NCI-H82 treated with DMSO at 0.1 percent for 48 hours (cell line): Measurements from ENCODE around the gene MB.
"Not testable (repeated sequence)": the region's sequence is repeated elsewhere in the genome, so short reads cannot be mapped to it uniquely, and the experiment has no call there.

ENCODE experiments used
- DNase-seq: peaks from one replicate; lab custom pipeline; 2025; ENCODE audit not compliant: unreplicated experiment; lab: John Stamatoyannopoulos, UW

The MB gene

DNA sequence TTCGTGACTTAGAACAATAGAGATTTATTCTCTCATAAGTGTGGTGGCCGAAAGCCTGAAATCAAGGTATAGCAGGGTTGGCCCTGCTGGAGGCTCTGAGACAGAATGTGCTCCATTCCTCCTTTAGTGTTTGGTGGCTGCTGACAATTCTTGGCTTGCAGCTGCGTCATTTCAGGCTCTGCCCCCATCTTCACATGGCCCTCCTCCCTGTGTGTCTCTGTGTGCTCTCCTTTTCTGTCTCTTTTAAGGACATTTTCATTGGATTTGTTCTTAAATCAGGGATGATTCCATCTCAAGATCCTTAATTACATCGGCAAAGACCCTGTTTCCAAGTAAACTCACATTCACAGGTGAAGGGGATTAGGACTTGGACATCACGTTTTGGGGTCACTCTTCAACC lies 20.9 kb upstream of the MB start:
- DNase-seq = no peak

DNA sequence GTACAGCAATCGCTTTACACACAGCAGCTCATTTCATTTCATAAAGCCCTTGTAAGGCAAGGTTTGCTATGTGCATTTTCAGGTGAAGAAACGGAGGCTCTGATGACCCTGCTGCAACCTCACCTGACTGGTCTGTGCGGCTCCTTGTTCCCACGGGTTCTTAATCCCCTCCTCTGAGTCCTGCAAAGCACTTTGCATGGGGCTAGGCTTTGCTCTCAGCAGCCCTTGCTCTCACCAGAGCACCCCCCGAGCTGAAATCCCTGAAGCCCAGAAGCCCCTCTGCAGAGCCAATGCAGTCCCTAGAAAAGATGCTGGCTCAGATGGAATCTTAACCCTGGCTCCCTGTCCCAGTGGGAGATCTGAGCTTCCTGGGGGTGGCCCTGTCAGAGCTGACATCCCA lies 20.1 kb upstream of the MB start:
- no peak for DNase-seq

DNA sequence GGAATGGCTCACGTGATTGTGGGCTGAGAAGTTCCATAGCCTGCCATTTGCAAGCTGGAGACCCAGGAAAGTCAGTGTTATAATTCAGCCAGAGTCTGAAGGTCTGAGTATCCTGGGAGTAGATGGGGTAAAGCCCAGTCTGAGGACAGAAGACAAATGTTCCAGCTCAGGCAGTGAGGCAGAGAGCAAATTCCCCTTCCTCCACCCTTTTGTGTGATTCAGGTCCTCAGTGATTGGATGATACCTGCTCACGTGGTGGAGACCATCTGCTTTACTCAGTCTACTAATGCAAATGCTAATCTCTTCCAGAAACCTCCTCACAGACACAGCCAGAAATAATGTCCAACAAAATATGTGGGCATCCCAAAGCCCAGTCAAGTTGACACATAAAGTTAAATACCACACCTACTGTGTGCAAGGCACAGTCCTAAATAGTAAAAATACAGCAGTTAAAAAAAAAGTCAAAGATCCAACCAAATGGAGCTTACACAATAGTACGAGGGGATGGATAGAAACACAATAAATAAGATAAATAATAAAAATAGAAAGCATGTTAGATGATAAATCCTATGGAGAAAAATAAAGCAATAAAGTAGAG lies 17.9 kb upstream of the MB start:
- DNase-seq = peak; percentile 7

DNA sequence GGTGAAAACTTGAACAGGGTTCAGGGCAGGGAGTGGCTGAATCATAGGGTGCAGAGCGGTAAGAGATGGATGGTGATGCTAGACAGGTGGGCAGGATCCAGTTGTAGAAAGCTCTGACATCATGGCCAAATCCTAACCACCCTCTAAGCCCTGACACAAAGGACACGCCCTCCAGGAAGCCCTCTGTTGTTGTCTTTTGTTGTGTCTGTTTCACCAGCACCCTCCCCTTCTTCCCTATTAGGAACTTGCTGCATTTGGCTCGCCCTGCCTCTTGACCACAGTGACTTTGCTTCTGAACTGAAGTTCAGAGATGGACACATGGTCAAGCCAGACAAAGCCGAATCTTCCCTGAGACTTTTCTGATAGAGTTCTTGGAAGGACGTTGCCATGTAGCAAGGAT lies 16.9 kb upstream of the MB start:
- no peak for DNase-seq

DNA sequence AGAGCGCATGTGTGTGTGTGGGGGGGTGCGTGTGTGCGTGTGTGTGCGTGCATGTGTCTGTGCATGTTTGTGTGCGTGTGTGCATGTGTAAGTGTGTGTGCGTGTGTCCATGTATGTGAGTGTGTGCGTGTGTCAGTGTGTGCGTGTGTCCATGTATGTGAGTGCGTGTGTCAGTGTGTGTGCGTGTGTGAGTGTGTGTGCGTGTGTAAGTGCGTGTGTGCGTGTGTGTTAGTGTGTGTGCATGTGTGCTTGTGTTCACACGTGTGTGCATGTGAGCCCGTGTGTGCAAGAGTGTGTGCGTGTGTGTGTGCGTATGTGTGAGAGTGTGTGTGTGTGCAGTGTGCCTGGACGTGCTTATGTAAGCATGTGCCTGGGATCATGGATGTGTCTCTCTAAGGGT lies 16.4 kb upstream of the MB start:
- DNase-seq = no peak

DNA sequence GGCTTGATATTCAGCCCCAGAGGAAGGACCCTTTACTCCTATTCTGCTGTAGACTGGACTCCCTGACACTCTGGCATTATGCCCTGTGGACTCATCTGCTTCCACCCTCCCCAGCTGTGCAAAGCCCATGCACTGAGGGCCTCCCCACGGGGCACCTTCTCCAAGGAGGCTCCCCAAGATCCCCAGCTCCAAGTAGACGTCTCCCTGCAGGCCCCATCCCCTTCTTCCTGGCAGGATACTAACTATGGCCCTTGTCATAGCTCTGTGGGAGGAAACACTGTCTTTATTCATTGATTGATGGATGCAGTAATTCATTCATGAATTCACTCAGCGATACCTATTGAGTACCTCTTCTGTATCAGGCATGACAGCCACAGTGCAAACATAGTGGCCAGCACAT lies 15.8 kb upstream of the MB start:
- no peak for DNase-seq

DNA sequence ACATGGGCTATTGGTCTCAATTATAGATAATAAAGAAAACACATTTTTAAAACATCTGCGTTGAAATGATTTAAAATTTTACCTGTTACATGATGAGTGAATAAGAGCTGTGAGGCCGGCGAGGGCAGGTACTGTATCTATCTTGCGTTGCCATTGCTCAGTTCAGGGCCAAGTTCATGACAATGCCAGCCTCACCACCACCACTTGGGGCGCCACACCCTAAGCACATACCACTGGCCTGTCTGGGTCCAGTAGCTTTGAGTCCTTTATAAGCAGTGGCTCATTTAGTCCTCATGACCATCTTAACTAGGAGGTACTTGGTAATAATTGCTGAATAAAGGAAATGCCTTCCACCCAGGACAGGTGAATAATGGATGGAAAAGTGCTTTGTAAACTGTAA lies 14.5 kb upstream of the MB start:
- peak; percentile 28 for DNase-seq

DNA sequence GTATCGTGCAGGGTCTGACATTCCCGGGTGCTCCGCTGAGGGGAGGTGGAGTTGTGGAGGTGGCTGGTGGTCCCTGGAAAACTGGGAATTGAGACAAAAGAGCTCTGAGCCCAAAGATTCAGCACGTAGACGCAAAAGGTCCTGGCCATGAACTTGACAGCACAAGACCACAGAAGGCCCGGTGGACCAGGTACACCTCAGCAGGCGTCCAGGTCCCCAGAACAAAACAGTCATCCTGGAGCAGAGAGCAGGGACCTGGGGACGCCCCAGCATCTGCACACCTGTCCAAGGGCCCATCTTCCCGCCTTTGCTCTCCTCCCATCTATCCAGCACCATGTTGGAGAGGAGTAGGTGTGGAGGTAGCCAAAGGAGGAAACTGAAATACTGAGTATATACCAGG lies 13.8 kb upstream of the MB start:
- no peak for DNase-seq

DNA sequence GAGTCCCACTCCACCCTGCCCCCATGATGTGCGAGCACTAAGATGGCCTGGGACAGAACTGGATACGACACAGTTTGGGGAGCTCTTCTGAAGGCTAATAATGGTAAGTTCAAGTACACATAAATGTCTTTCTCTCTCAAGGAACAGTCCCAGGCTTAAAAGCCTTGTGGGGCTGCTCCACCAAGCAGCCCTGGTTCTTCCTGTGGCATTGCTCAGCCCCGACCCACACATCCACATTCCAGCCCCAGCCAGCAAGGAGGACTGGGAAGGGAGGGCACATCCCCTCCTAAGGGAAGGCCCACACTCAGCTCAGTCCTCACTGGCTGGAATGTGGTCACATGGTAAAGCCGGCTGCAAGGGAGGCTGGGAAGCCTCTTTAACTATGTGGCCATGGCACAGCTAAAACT lies 13.3 kb upstream of the MB start:
- DNase-seq = no peak

DNA sequence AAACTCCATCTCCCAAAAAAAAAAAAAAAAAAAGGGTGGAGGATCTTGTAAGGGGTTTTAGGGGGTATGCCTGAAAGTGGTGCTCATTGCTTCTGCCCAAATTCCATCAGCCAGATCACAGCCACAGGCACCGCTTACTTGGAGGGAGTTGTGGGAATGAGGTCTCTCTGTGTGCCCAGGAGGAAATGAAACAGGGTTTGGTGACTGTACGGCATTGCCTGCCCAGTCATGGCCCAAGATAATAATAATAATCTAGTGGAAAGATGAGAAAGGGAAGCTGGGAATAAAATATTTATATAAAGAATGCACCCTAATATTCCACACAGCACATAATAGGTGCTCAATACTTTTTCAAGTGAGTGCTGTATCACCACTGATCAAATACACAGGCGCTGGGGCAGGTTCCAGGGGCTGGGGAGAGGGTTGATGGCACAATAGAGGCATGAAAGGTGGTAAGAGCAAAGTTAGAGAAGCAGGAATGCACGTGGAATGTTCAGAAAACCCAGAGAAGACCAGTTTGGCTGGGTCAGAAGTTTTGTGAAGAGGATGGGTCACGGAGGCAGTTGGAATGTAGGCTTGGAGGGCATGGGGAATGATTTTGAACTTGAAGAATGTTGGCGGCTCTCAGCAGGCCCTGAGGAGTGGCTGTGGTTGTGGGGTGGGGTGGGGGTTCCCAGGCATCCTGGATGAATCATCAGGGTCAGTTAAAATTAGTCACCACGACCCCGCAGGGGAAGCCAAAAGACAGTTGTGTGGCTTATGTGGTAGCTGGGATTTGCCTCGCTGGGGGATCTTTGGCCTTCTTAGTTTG lies 12.5 kb upstream of the MB start:
- no peak for DNase-seq

DNA sequence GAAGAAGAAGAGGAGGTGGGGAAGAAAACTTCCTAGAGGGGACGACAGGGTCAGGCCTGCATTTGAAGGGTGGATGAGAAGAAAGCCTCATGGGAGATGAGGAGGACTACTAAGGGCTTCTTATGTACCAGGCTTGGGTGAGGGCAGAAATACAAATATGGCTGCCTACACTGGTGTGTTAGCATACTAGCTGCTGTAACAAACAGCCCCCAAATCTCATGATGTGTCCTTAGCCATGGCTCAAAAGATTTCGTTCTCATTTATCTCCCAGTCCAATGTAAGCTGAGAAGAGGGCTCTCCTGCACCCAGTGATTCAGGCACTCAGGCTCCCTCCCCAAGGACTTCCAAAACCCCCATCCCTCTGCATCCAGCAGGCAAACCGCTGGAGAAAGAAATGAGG lies 11.6 kb upstream of the MB start:
- DNase-seq = no peak

DNA sequence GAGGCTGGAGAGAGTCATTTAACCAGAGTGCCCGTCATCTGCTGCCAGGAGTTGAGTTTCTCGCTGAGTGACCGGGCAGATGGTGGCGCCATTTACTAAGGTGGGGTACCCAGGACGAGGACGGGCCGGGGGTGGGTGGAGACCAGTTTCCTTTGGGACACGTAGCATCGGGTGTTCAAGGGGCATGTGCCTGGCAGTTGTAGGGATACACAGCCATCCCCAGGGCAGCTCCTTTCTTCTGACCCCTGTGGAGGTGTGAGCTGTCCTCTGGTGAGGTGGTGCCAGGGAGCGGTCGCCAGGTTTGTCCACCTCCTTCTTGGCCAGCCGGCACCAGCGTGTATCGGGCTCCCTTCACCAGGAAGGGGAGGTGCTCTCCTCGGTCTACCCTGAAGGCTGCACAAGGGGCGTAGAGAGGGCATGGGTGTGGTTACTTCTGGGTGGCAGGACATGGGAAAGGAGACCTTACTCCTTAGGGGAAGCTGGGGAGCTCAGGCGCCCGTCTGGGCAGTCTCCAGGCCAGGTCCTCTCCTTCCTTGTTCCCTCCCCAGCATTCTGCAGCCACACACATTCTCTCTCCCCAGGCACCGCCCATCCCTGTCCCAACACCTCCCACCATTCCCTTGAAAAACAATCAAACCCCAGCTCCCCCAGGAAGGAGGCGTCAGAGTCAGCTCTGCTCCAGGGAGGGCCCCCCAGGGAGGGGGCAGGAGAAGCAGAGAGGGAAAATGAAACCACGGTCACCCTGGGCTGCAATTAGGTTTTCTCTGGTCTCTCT lies 10.3 kb upstream of the MB start:
- no peak for DNase-seq

DNA sequence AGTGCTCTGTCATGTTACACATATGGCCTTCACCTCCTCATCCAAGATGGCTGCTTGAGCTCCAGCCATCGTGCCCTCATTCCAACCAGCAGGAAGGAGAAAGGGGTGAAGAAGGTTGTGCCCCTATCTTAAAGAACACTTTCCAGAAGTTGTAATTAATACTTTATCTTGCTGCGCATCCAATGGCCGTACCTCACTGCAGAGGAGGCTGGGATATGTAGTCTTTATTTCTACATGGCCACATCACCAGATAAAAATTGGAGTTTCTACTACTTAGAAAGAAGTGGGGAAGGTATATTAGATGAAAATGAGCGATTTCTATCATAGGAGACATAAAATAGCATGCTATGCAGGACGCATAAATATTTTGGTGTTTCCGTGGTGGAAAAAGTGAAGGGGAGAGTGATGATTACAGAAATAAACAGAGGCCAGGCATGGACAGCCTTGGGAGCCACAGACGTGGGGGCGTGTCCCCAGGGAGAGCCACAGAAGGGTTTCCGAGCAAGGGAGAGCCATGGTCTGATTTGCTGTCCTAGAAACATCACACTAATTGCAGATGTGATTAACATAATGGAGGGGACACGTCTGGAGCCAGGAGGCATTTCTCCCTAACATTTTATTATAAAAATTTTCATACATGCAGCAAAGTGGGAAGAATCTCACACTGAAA lies 8.8 kb upstream of the MB start:
- peak; percentile 5 for DNase-seq

DNA sequence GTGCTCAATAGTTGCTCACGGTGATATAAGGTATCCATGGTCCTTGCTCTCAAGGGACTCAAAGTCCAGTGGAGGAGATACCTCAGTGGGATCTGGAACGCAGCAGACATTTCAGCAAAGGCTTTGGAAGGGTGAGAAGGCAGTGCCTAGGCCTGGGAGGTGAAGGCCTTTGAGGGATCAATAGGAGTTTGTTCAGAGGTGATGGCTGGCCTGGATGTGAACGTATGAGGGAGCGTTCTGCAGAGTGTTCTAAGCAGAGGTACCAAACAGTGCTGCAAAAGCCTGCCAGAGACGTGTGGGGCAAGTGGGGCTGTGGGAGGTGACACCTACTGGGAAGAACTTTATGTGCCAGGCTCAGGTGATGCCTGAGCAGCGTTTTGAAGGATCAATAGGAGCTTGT lies 7.4 kb upstream of the MB start:
- DNase-seq = no peak

DNA sequence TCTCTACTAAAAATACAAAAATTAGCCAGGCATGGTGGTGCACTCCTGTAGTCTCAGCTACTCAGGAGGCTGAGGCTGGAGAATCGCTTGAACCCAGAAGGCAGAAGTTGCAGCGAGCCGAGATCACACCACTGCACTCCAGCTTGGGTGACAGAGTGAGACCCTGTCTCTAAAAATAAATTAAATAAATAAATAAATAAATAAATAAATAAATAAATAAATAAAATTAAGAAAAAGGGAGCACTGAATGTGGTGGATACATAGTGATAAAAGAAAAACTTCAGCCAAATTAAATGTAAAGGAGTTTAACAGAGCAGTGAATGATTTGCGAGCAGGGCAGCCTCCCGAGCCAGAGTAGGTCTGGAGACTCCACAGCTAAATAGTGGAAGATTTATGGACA lies 6.8 kb upstream of the MB start:
- DNase-seq = not testable (repeated sequence)

DNA sequence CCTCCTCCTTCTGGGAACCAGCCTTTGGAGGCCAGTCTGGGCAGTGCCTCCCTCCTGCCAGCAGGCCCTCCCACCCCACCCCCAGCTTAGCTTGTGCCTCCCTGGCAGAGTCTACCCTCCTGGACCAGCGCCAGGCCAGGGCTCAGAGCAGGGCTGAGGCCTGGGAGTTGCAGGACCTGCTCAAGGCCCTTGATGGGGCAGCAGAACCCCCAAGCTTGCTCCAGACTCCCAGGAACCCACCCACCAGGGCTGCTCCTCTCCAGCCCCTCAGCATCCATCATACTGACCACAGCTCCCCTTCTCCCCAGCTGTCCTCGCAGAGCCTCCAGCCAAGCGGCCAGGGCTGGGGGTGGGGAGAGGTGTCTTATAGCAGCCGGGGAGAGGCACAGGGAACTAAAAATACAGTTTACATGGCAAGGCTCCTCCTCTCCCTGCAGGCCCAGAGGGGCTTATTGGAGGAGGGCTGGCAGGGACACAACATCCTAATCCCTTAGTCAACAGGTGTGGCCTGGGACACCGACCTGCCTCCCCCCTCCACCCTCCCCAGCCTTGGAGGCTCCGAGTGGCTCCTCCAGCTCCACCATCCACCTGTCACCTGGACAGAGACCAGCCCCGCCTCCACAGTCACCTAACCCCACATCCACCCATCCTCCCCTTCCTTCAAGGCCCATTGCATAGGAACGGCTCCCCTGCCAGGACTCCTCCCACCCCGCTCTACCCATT lies 5.2 kb upstream of the MB start:
- no peak for DNase-seq

DNA sequence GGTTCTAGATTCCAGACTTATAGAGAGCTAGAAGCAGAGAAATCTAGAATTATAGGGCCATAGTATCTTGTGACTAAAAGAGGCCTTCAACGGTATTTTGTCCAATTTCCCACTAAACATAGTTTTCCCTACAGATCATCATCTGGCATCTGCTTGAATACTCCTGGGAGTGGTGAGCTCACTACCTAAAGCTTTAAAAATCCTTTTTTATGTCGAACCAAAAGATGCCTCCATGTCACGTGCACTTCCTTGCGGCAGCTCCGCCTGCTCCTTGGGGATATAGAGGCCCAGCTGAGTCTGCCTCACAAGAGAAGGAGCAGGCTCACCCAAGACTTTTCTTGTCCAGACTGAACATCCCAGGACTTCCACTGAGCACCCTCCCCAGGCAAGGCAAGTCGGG lies 4.3 kb upstream of the MB start:
- DNase-seq = no peak

DNA sequence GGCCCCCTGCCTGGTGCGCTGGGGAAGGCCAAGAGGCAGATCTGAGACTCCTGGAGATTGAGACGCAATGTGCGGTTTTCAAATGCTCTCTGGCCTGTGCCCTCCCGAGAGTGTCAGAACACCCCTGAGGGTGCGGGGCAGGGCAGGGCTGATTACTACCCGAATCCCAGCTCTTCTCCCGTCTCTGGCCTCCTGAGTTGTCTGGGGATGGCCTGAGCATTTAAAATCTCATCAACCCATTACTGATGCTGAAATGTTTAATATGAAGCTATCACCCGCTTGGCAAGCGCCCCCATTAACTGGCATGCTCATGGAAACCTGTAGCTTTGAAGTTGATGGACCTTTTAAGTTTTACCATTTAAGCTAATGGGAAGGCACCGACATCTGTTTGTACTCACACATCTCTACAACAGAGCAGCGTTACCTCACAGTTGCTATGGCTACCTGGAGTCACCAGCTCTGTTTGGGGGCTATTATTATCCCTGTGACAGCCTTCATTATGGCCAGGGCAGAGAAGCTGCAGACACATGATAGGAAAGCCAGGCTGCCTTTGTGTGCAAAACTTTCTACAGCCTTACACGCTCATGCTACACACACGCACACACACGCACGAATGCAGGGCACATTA lies 3.6 kb upstream of the MB start:
- no peak for DNase-seq

DNA sequence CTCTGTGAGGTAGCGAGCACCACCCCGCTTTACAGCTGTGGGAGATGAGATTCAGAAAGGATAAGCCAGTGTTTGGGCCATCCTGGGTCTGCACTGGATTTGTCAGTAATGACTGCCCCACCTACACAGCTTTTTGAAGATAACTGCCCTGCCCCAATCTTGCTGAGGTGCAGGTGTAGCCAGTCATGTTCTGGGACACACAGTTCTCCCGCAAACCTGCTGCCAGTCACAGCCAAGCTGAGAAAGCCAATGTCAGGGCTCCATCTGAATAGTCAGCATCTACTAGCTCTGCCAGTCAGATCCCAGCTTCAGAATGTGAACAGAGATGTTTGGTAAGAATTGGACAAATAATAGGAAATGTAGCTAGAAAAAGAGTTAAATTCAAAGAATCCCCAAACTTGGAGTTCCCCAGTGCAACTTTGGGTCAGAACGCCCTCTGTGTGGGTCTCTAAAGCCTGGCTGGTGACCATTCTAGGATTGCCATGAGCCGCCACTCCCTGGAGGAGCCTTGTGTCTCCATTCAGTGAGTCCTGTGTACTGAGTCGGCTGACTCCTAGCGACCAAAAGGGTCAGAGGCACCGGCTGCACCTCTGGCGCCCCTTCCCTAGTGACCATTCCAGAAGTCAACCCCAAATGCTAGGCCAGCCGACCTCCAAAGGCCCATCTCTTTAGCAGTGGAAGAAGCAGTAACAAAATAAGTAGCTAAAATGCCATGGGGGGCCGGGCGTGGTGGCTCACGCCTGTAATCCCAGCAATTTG lies 2.4 kb upstream of the MB start:
- DNase-seq = no peak
